ENCODE data around the gene ADGRB2.

Gene ADGRB2

GRCh38 chr1:31764312-31765040 is at the start of gene ADGRB2:
Gene ADGRB2, minus strand, starts transcription at chr1:31764340. Its CDS starts 7,119 bp downstream, at chr1:31757221.
- DNase-seq (ENCODE audit: low read depth in 2 of 2): no peak

GRCh38 chr1:31812158-31812829 is 48.2 kb upstream of the ADGRB2 start:
- DNase-seq (ENCODE audit: low read depth in 2 of 2): no peak

- no peak for DNase-seq (ENCODE audit: low read depth in 2 of 2)
These were observed 47.5 kb upstream of the ADGRB2 start for GRCh38 chr1:31811605-31812004.

GRCh38 chr1:31809698-31810097 is 45.6 kb upstream of the ADGRB2 start:
- no peak for DNase-seq (ENCODE audit: low read depth in 2 of 2)

- DNase-seq (ENCODE audit: low read depth in 2 of 2): no peak
These were observed 43.3 kb upstream of the ADGRB2 start for GRCh38 chr1:31807273-31808048.

- DNase-seq (ENCODE audit: low read depth in 2 of 2): no peak
These were observed 41.2 kb upstream of the ADGRB2 start for GRCh38 chr1:31805318-31805717.

- no peak for DNase-seq (ENCODE audit: low read depth in 2 of 2)
These were observed 40.0 kb upstream of the ADGRB2 start for GRCh38 chr1:31804098-31804497.

- no peak for DNase-seq (ENCODE audit: low read depth in 2 of 2)
These were observed 39.5 kb upstream of the ADGRB2 start for GRCh38 chr1:31803610-31804009.

GRCh38 chr1:31802190-31803150 is 38.3 kb upstream of the ADGRB2 start:
- no peak for DNase-seq (ENCODE audit: low read depth in 2 of 2)

GRCh38 chr1:31801458-31801857 is 37.3 kb upstream of the ADGRB2 start:
- no peak for DNase-seq (ENCODE audit: low read depth in 2 of 2)

GRCh38 chr1:31800674-31800967 is 36.5 kb upstream of the ADGRB2 start:
- no peak for DNase-seq (ENCODE audit: low read depth in 2 of 2)

GRCh38 chr1:31799895-31800673 is 35.9 kb upstream of the ADGRB2 start:
- DNase-seq (ENCODE audit: low read depth in 2 of 2): no peak

GRCh38 chr1:31799196-31799894 is 35.2 kb upstream of the ADGRB2 start:
- DNase-seq (ENCODE audit: low read depth in 2 of 2): no peak

GRCh38 chr1:31798433-31799195 is 34.5 kb upstream of the ADGRB2 start:
- DNase-seq (ENCODE audit: low read depth in 2 of 2): no peak

- DNase-seq (ENCODE audit: low read depth in 2 of 2): no peak
These were observed 33.9 kb upstream of the ADGRB2 start for GRCh38 chr1:31798086-31798432.

- no peak for DNase-seq (ENCODE audit: low read depth in 2 of 2)
These were observed 33.1 kb upstream of the ADGRB2 start for GRCh38 chr1:31797216-31797615.

- DNase-seq (ENCODE audit: low read depth in 2 of 2): no peak
These were observed 32.6 kb upstream of the ADGRB2 start for GRCh38 chr1:31796707-31797106.

- no peak for DNase-seq (ENCODE audit: low read depth in 2 of 2)
These were observed 31.9 kb upstream of the ADGRB2 start for GRCh38 chr1:31795801-31796621.

Measured in activated CD8-positive, alpha-beta memory T cell treated with anti-CD3 and anti-CD28 coated beads for 4 hours (primary cell).